Fibroblast of the aortic adventitia (primary cell): ENCODE results near the gene SLC39A13. TPM values are rescaled to one million over a fixed set of nuclear protein-coding genes. Genes with fewer than 3 reads are reported as not detected.

Source experiments
- DNase-seq: peaks from one replicate; pipeline ENCODE4 v3.0.0-alpha.2; 2010; ENCODE audit warnings: low read depth
- H3K4me3 ChIP-seq: 2 replicates; pipeline ENCODE4 v1.5.1; 2011; ENCODE audit warnings: low read depth, mild to moderate bottlenecking, control low read depth, low read length, moderate library complexity
- CTCF ChIP-seq: IDR thresholded peaks from 2 replicates; pipeline ENCODE4 v1.5.1; 2011; ENCODE audit warnings: mild to moderate bottlenecking, low read length, control low read depth, inconsistent platforms; ENCODE audit not compliant: insufficient read depth
- total RNA-seq: library from RNA; depleted of rRNA; stranded (reverse); fragments of >200 nt; gene quantifications from 2 replicates; pipeline ENCODE4 v1.2.3, GENCODE V29; 2012; ENCODE audit warnings: low replicate concordance

Gene SLC39A13
- total RNA-seq = 28.5 and 47.5 TPM in 2 replicates

- H3K4me3 ChIP-seq = peak within 1 kb of the TSS; percentile 97
- TF ChIP-seq CTCF = peak; percentile 55
- peak; percentile 94 for DNase-seq
Observed at GRCh38 chr11:47407746-47408590, at the start of gene SLC39A13. TSS of gene SLC39A13 (plus strand) at chr11:47408590. CDS start at chr11:47410095, 1,505 bp downstream.

- no peak for TF ChIP-seq CTCF
- no peak for DNase-seq
- H3K4me3 ChIP-seq = no peak overlapping the region
Observed at GRCh38 chr11:47358731-47359051, 49.7 kb upstream of the SLC39A13 start.

- TF ChIP-seq CTCF = no peak
- H3K4me3 ChIP-seq = no peak overlapping the region
- DNase-seq = no peak
Observed at GRCh38 chr11:47359162-47359561, 49.2 kb upstream of the SLC39A13 start.

GRCh38 chr11:47359586-47359985, 48.8 kb upstream of the SLC39A13 start:
- DNase-seq = no peak
- TF ChIP-seq CTCF = no peak
- no peak overlapping the region for H3K4me3 ChIP-seq

- no peak for TF ChIP-seq CTCF
- no peak overlapping the region for H3K4me3 ChIP-seq
- no peak for DNase-seq
Observed at GRCh38 chr11:47360341-47360740, 48.0 kb upstream of the SLC39A13 start.

- no peak overlapping the region for H3K4me3 ChIP-seq
- DNase-seq = no peak
- no peak for TF ChIP-seq CTCF
Observed at GRCh38 chr11:47361419-47361818, 47.0 kb upstream of the SLC39A13 start.
